TTC549 (cell line): ENCODE results near the gene STIM1.
"Not testable (repeated sequence)": the region's sequence is repeated elsewhere in the genome, so short reads cannot be mapped to it uniquely, and the experiment has no call there.

Experiments used
- FAIRE-seq: peaks from 2 replicates; lab custom pipeline; 2012; peaks lifted over from hg19 to GRCh38; lab: Jason Lieb, UNC

Gene STIM1

DNA sequence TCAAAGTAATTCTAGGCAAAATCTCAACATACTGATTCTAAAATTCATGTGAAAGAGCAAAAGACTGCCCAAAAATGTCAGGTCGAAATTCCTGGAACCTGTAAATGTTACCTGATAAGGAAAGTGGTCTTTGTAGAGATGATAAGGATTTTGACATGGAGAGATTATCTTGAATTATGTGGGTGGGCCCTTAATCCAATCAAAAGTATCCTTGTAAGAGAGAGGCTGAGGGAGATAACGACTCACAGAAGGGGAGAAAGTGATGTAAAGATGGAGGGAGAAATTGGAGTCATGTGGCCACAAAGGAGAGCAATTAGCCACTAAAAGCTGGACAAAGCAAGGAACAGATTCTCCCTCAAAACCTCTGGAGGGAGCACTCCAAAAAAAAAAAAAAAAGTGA lies 259.7 kb downstream of the STIM1 start:
- no peak for FAIRE-seq

GRCh38 chr11:4118107-4118506 lies 262.6 kb downstream of the STIM1 start:
- no peak for FAIRE-seq

DNA sequence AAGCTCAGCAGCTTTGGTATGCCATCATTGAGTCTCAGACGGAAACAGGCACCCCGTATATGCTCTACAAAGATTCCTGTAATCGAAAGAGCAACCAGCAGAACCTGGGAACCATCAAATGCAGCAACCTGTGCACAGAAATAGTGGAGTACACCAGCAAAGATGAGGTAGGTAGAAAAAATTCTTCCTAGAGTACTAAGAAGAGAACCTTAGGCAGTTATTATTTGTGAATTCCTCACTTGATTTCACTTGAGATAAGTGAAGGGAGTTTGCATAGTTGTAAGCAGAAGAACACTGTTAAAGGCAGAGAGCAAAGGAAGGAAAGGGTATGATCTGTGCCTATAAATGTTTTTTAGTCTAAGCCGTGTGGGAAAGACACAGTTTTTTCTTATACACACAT lies 267.8 kb downstream of the STIM1 start:
- no peak for FAIRE-seq

DNA sequence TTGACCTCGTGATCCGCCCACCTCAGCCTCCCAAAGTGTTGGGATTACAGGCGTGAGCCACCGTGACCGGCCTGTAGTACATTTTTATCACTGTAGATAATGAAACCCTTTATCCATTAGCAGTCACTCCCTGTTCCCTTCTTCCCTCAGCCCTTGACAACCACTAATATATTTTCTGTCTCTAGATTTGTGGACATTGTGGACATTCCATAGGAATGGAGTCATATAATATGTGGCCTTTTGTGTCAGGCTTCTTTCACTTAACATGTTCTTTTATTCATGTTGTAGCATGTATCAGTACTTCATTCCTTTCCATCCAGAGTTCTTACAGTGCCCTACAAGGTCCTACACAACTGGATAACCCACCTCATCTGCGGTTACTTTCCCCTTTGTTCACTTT lies 269.7 kb downstream of the STIM1 start:
- FAIRE-seq = no peak

- FAIRE-seq = no peak
These were observed 271.9 kb downstream of the STIM1 start for GRCh38 chr11:4127357-4127756.

- not testable (repeated sequence) for FAIRE-seq
These were observed 274.8 kb downstream of the STIM1 start for GRCh38 chr11:4130219-4130618.

GRCh38 chr11:4134806-4135205 lies 279.3 kb downstream of the STIM1 start:
- no peak for FAIRE-seq

DNA sequence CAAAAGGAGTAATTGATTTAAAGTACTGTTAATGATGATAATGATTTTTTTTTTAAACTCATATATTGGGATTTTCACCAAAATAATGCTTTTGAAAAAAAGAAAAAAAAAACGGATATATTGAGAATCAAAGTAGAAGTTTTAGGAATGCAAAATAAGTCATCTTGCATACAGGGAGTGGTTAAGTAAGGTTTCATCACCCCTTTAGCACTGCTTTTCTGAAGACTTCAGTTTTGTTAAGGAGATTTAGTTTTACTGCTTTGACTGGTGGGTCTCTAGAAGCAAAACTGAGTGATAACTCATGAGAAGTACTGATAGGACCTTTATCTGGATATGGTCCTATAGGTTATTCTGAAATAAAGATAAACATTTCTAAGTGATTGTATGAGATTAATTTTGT lies 283.0 kb downstream of the STIM1 start:
- FAIRE-seq = no peak

DNA sequence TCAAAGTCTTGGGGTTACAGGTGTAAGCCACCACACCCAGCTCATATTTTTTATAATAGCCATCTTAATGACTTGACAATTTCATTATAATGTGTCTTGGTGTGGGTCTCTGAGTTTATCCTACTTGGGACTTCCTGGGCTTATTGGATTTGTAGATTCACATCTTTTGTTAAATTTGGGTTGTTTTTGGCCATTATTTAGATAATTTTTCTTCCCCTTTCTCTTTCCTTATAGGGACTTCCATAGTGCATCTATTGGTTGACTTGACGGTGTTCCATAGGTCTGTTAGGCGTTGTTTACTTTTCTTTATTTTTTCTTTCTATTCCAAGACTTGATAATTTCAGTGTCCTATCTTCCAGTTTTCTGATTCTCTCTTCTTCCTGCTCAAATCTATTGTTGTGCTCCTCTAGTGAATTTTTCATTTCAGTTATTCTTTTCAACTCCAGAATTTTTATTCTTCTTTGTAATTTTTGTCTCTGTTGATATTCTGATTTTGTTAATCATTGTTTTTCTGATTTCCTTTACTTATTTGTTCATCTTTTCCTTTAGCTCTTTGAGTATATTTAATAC lies 284.7 kb downstream of the STIM1 start:
- no peak for FAIRE-seq
